ENCODE measurements around the gene IQCK.

IQCK gene

DNA sequence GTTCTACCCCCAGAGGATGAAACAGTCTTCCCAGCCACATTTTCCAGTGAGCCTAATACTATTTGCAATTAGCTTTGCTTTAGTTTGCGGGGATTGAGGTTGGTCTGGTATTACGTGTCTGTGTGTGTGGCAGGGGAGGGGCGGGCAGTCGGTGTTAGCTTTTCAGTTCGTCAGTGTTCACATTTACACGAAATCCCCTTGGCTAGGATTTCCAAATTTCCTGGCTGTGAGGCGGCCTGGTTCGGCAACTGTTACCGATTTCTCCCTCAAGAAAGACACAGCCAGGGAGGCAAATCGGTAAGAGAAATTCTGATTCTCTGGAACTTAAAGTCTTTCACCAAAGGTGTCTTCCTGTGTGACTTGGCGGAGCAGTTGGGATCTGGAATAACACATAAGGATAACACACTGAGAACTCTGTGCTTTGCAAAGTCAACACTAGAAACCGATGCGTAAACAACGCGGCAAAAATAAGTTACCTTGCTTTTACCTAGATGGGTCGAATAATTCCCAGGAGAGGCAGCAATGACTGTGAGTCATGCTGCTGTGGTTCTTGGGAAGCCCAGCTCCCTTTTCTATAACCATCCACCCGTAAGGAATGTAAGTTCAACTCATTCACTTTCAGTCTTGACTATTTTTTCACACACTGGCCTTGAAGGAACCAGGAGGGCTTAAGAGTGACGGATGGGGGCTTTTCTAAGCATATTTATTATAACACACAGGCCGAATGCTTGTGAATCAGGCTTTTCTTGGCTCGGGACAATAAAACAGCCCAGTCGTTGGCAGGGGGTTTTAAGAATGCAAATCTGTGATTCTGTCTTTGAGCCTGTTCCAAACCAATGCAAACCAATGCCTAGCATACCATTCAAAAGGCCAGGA, 142.3 kb downstream of the IQCK start:
- no peak for DNase-seq (ENCODE audit: low read depth)

DNA sequence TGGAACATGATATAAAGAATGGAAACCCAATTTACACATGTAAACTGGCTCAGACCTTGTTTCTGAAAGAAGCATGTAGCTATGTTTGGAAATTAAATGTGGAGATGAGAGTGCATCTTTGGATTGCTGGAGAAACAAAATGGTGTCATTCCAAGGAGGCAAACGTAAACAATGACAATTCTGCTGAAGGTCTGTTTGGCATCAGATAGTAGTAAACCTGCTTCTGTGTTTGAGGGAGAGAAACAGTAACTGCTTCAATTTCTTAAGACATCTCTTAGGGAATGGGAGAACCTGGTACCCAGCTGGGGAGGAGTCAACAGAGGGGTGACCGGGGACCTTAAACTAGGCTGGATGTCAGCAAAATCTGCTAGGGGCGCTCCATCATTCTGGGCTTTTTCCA, 143.1 kb downstream of the IQCK start:
- no peak for DNase-seq (ENCODE audit: low read depth)

DNA sequence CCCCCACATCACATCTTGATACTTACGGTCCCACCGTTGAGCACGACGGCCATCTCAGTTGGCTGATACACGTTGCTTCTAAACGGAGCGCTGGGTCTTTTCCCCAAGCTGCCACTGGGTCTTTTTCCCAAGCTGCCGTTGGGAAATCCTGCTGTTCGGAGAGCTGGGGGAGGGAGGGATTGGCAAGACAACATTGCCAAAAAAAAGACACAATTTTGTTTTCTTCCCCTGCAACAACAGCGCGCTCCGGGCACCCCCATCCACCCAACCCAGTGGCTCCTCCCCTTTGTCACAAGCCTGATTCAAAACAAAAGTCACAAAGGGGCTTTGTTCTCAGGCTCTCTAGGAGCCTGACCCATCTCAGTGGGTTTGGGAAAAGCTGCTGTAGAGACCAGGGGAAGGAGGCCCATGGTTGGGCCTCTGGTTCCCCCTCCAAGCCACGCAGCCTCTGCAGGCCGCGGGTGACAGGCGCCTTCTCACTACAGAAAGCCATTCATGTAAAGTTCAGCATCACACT, 143.8 kb downstream of the IQCK start:
- no peak for DNase-seq (ENCODE audit: low read depth)

- no peak for DNase-seq (ENCODE audit: low read depth)
Measured at GRCh38 chr16:19863990-19864389, 145.9 kb downstream of the IQCK start.

- no peak for DNase-seq (ENCODE audit: low read depth)
Measured at GRCh38 chr16:19864566-19864965, 146.5 kb downstream of the IQCK start.

DNA sequence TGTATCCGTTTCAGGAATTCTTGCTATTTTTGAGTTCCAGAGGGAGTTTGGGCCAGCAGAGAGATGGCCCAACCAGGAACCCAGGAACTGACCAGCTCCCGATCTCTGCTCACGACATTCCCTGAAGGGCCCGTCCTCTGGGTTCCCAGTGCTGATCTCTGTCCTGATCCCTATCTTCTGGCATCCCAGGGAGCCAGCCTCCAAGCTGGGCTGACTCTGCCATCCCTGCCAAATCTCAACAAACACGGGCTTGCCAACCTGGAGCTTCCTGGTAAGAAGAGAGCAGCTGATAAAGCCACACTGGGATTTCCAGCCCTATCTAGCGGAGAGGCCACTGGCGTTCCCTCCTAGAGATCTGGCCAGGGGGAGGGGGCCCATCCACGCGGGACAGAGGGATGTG, 150.3 kb downstream of the IQCK start:
- no peak for DNase-seq (ENCODE audit: low read depth)

GRCh38 chr16:19871721-19872120, 153.7 kb downstream of the IQCK start:
- no peak for DNase-seq (ENCODE audit: low read depth)

GRCh38 chr16:19872179-19872863, 154.2 kb downstream of the IQCK start:
- DNase-seq (ENCODE audit: low read depth): no peak

- no peak for DNase-seq (ENCODE audit: low read depth)
Measured at GRCh38 chr16:19872935-19873334, 154.9 kb downstream of the IQCK start.

DNA sequence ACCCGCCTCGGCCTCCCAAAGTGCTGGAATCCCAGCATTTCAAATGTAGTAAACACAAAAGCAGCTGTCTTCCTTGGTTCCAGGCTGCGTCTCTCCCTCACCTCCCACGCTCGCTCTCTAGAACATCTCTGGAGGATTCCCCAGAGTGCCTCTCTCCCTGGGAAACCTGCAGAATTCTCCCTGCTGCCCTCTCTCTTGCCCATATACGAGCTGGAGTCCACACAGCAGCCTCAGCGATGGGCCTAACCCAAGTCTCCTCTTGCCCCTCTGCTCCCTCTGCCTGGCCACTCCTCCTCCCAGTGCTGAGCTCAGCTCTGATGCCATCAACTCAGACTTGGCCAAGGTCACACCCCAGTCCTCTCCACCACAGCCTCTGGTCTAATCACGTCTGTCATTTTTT, 156.0 kb downstream of the IQCK start:
- no peak for DNase-seq (ENCODE audit: low read depth)

DNA sequence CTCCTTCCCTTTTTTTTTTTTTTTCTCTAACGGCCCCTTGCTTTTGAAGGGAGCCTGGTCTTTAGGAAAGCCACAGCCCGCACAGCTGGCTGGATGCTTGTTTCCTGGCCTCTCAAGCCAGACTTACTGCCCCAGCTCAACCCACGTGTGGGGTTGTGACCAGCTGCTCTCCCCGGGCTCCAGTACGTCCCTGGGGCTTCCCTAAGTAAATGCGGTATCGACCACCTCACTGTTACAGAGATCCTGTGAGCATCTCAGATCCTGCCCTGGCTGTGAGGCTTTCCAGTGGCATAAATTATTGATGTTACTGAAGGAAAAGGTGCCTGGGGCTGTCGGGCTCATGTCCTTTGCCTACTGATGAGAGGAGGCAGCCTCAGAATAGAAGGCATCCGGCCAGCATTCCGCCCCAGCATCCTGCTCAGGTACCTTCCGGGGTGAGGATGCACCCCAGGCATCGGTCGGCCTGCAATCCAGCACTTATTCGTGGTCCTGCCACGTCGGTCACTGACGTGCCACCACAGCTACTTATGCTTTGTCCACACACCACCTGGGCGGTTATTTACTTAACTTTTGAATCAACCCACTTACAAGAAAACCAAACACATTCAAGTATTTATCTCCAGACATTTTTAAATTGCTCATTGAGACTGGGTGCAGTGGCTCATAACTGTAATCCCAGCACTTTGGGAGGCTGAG, 156.9 kb downstream of the IQCK start:
- DNase-seq (ENCODE audit: low read depth): no peak

GRCh38 chr16:19875900-19876299, 157.8 kb downstream of the IQCK start:
- no peak for DNase-seq (ENCODE audit: low read depth)

- no peak for DNase-seq (ENCODE audit: low read depth)
Measured at GRCh38 chr16:19876501-19877059, 158.5 kb downstream of the IQCK start.

DNA sequence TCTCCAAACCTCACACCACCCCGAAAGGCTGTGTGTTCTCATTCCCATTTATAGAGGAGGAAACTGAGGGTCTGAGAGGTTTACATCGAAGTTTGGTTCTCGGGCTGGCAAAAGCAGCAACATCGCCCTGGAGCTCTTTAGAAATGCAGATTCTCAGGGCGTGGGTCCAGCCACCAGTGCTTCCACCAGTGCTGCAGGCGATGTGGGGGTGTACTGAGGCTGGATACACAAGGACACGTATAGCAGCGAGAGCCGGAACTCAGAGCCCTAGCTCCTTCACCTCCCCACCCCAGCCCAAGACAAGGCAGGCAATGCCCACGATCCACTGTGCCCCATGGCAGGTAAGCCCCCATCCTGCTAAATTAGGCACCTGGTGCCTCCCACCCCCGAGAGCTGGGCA, 160.7 kb downstream of the IQCK start:
- no peak for DNase-seq (ENCODE audit: low read depth)

- no peak for DNase-seq (ENCODE audit: low read depth)
Measured at GRCh38 chr16:19879241-19879792, 161.2 kb downstream of the IQCK start.

- DNase-seq (ENCODE audit: low read depth): no peak
Measured at GRCh38 chr16:19881028-19881427, 163.0 kb downstream of the IQCK start.

- no peak for DNase-seq (ENCODE audit: low read depth)
Measured at GRCh38 chr16:19881783-19882182, 163.7 kb downstream of the IQCK start.

DNA sequence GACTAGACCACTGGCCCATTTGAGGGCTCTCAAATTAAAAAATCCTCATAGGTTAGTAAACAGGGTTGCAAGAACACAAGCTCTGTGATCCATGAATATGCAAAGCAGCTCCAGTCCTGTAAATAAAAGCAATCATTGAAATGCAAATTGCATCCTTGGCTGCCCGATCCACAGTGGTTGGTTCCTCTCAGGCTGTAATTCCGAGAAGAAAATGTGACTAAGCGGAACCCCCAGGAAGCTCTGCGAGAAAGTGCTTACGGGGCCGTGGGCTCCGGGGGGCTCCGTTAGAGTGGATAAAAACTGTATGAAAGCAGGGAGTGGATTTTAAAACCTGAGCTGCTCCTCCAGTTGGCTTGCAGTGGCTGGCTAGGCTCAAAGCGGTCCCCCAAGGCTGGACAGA, 164.1 kb downstream of the IQCK start:
- no peak for DNase-seq (ENCODE audit: low read depth)

DNA sequence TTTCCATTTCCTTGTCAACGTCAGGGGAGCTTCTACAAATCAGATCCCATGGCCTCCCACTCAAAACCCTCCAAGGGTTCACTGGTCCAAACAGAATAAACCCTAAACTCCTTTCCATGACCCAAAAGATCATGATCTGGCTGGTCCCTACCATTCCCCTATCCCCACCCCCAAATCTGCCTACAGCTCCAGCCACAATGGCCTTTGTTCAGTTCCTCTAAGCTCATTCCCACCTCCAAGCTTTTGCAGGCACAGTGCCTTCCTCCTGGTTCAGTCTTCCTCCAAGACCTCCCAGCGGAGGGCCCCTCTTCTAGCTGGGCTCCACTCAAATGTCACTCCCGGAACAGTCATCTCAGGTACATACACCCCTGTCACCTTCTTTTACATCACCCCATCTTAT, 164.6 kb downstream of the IQCK start:
- DNase-seq (ENCODE audit: low read depth): no peak

- DNase-seq (ENCODE audit: low read depth): no peak
Measured at GRCh38 chr16:19883296-19883965, 165.4 kb downstream of the IQCK start.

GRCh38 chr16:19883966-19884485, 166.0 kb downstream of the IQCK start:
- DNase-seq (ENCODE audit: low read depth): no peak
